ENCODE results near the gene NBAS.

Gene NBAS

DNA sequence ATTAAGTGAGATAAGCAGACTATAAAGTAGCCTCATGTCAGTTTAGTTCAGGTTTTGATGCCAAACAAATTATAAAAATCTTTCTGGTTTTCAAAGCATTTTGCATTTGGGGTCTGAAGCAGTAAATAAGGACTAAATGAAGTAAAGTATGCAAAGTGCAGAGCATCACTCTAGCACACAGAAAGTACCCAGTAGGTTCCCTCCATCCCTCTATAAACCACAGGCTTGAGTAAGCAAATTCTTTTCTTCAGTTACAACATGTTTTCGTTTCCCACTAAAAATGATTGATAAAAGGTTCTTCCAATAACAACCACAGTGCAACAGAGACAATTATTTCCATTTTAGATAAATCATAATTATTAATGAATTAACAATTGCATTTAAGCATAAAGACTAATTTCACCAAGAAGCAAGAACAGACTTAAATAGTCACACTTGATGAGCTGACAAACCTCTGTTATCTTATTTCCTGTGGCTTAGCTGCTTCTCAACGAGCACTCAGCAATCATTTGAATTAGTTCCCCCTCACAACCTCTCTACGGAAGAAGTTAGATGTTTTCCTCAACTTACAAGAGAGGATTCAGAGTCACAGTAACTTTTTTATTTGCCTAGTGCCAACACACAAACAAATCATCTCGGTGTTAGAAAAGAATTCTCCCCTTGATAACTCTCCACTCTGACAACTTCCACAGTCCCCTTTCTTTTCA lies 249.8 kb downstream of the NBAS start (continued):
- TF ChIP-seq, protein P1, sequence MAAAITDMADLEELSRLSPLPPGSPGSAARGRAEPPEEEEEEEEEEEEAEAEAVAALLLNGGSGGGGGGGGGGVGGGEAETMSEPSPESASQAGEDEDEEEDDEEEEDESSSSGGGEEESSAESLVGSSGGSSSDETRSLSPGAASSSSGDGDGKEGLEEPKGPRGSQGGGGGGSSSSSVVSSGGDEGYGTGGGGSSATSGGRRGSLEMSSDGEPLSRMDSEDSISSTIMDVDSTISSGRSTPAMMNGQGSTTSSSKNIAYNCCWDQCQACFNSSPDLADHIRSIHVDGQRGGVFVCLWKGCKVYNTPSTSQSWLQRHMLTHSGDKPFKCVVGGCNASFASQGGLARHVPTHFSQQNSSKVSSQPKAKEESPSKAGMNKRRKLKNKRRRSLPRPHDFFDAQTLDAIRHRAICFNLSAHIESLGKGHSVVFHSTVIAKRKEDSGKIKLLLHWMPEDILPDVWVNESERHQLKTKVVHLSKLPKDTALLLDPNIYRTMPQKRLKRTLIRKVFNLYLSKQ (tag by site-specific recombination; IDR thresholded peaks at IDR 0.05; ENCODE audit: borderline replicate concordance) = no peak
- TF ChIP-seq, protein P2, sequence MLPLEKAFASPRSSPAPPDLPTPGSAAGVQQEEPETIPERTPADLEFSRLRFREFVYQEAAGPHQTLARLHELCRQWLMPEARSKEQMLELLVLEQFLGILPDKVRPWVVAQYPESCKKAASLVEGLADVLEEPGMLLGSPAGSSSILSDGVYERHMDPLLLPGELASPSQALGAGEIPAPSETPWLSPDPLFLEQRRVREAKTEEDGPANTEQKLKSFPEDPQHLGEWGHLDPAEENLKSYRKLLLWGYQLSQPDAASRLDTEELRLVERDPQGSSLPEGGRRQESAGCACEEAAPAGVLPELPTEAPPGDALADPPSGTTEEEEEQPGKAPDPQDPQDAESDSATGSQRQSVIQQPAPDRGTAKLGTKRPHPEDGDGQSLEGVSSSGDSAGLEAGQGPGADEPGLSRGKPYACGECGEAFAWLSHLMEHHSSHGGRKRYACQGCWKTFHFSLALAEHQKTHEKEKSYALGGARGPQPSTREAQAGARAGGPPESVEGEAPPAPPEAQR (tag by site-specific recombination; IDR thresholded peaks at IDR 0.05) = no peak
- TF ChIP-seq ZNF48 (tag by site-specific recombination; IDR thresholded peaks at IDR 0.05) (no peak), ZBTB20 (tag by site-specific recombination; IDR thresholded peaks at IDR 0.05) (no peak), ZNF660 (tag by site-specific recombination; IDR thresholded peaks at IDR 0.05) (no peak), PRDM1 (tag by site-specific recombination; IDR thresholded peaks at IDR 0.05) (no peak)
- TF ChIP-seq, protein P3, sequence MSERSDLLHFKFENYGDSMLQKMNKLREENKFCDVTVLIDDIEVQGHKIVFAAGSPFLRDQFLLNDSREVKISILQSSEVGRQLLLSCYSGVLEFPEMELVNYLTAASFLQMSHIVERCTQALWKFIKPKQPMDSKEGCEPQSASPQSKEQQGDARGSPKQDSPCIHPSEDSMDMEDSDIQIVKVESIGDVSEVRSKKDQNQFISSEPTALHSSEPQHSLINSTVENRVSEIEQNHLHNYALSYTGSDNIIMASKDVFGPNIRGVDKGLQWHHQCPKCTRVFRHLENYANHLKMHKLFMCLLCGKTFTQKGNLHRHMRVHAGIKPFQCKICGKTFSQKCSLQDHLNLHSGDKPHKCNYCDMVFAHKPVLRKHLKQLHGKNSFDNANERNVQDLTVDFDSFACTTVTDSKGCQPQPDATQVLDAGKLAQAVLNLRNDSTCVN (tag by site-specific recombination; optimal IDR thresholded peaks at IDR 0.05) = no peak

DNA sequence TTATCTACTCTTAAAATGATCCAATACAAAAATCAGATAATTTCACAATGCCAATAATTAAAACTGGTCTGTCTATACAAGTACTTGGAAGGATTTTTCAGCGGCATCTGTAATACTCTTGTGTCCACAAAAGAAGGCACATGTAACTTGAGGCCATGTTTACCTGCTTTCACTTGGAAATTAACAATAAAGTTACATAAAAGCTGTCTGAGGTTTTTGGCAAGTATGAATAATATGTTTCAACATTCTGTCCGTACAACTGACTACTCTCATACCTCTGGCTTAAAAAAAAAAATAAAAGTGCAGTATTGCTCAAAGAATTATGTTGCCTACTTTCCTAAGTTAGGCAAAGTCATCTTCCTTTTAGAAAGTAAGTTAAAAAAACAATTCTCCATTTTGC lies 253.6 kb downstream of the NBAS start:
- CTCF ChIA-PET = no interaction called here
- TF ChIP-seq ZNF785 (tag by site-specific recombination; IDR thresholded peaks at IDR 0.05) (no peak), ZSCAN23 (tag by site-specific recombination; IDR thresholded peaks at IDR 0.05) (no peak), SALL2 (tag by site-specific recombination; IDR thresholded peaks at IDR 0.05; ENCODE audit: borderline replicate concordance) (no peak), ZNF843 (tag by site-specific recombination; IDR thresholded peaks at IDR 0.05) (no peak), ZBTB21 (tag by site-specific recombination; IDR thresholded peaks at IDR 0.05) (no peak), ZBTB1 (tag by site-specific recombination; IDR thresholded peaks at IDR 0.05) (no peak), TRIM28 (IDR thresholded peaks at IDR 0.05; ENCODE audit: borderline replicate concordance, low read length) (no peak), KLF8 (tag by site-specific recombination; IDR thresholded peaks at IDR 0.05) (no peak), ZNF335 (tag by site-specific recombination; conservative IDR thresholded peaks at IDR 0.05) (no peak), ZNF184 (tag by site-specific recombination; IDR thresholded peaks at IDR 0.05) (no peak), ZNF473 (tag by site-specific recombination; IDR thresholded peaks at IDR 0.05) (no peak), ZNF544 (tag by site-specific recombination; IDR thresholded peaks at IDR 0.05) (no peak), BCL11B (tag by site-specific recombination; IDR thresholded peaks at IDR 0.05; ENCODE audit: low read depth) (no peak)
- TF ChIP-seq, protein P4, sequence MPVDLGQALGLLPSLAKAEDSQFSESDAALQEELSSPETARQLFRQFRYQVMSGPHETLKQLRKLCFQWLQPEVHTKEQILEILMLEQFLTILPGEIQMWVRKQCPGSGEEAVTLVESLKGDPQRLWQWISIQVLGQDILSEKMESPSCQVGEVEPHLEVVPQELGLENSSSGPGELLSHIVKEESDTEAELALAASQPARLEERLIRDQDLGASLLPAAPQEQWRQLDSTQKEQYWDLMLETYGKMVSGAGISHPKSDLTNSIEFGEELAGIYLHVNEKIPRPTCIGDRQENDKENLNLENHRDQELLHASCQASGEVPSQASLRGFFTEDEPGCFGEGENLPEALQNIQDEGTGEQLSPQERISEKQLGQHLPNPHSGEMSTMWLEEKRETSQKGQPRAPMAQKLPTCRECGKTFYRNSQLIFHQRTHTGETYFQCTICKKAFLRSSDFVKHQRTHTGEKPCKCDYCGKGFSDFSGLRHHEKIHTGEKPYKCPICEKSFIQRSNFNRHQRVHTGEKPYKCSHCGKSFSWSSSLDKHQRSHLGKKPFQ (tag by site-specific recombination; IDR thresholded peaks at IDR 0.05) = no peak
- TF ChIP-seq, protein P5, sequence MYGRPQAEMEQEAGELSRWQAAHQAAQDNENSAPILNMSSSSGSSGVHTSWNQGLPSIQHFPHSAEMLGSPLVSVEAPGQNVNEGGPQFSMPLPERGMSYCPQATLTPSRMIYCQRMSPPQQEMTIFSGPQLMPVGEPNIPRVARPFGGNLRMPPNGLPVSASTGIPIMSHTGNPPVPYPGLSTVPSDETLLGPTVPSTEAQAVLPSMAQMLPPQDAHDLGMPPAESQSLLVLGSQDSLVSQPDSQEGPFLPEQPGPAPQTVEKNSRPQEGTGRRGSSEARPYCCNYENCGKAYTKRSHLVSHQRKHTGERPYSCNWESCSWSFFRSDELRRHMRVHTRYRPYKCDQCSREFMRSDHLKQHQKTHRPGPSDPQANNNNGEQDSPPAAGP (tag by site-specific recombination; IDR thresholded peaks at IDR 0.05) = no peak
- TF ChIP-seq, protein P2 (tag by site-specific recombination; IDR thresholded peaks at IDR 0.05) = no peak
- TF ChIP-seq, protein P6, sequence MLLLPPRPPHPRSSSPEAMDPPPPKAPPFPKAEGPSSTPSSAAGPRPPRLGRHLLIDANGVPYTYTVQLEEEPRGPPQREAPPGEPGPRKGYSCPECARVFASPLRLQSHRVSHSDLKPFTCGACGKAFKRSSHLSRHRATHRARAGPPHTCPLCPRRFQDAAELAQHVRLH (tag by site-specific recombination; IDR thresholded peaks at IDR 0.05) = no peak
- no peak overlapping the region for H3K4me3 ChIP-seq (ENCODE audit: low read depth, low read length)
- H3K9me3 ChIP-seq (ENCODE audit: control insufficient read depth, insufficient read depth, low read depth, low read length) = no peaks in the 10 kb centered on the region
- no peaks in the 10 kb centered on the region for H3K4me1 ChIP-seq (ENCODE audit: control insufficient read depth, insufficient read depth, low read length)
- no peaks in the 10 kb centered on the region; a peak in 1 of 3 replicates for H3K36me3 ChIP-seq (ENCODE audit: control insufficient read depth in 2 of 2, insufficient read depth in 1 of 2, low read length in 2 of 2)
- POLR2A ChIA-PET = no interaction called here
- no peak overlapping the region for H3K27ac ChIP-seq (ENCODE audit: extremely low read depth, low read depth, low read length)
